Glomerular visceral epithelial cell (primary cell): ENCODE results near the gene OXA1L.
A peak's percentile ranks its signal among the peaks of the same experiment; 100 is the strongest.
"Not testable (repeated sequence)": the region's sequence is repeated elsewhere in the genome, so short reads cannot be mapped to it uniquely, and the experiment has no call there.

Experiments used
- DNase-seq: peaks from one replicate; pipeline ENCODE4 v3.0.0-alpha.2; 2016; ENCODE audit errors: extremely low spot score

OXA1L gene

DNA sequence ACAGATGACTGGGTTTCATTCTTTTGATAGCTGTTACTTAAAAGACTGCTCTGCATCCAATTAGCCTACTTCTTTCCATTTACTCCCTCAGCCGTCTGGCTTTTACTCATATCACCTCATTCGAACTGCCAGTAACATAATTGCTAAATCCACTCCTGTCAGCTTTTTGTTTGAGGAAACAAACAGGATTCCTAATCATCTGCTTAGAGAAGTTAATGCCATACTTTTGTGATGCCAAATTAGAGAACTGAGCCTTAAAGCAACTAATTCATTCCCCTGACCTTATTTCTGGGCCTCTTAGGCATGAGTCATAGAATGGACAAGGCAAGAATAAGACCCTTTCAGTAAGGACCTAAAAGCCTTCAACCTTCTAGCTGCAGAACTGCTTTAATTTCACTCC, 2.9 kb downstream of the OXA1L start:
- no peak for DNase-seq

DNA sequence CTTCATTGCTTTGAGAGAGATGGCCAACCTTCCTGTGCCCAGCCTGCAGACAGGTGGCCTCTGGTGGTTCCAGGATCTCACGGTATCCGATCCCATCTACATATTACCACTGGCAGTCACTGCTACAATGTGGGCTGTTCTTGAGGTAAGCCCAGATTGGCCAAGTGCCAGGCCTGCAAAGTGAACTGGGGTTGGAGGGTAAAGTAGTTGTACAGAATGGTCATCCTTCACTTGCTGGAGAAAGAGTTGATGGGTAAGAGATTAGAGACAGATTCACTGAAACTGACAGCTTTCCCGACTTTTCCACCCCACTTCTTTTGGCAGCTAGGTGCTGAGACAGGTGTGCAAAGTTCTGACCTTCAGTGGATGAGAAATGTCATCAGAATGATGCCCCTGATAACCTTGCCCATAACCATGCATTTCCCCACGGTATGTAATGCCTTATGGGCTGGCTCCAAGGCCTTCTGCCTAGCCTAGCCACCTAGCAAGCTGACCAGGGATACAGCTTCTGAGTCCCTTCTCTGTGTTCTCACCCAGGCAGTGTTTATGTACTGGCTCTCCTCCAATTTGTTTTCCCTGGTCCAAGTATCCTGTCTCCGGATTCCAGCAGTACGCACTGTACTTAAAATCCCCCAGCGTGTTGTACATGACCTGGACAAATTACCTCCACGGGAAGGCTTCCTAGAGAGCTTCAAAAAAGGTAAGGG, 4.1 kb downstream of the OXA1L start:
- no peak for DNase-seq

DNA sequence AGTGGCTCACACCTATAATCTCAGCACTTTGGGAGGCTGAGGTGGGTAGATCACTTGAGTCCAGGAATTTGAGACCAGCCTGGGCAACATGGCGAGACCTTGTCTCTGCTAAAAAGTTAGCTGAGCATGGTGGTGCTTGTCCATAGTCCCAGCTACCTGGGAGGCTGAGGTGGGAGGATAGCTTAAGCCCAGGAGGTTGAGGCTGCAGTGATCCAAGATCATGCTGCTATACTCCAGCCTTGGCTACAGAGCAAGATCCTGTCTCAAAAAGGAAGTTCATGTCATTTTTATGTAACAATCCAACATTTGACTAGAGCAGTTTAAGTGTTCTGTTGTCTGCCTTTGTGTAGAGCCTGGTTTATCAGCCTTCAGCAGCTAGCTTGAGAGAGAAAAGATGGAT, 6.2 kb downstream of the OXA1L start:
- no peak for DNase-seq

DNA sequence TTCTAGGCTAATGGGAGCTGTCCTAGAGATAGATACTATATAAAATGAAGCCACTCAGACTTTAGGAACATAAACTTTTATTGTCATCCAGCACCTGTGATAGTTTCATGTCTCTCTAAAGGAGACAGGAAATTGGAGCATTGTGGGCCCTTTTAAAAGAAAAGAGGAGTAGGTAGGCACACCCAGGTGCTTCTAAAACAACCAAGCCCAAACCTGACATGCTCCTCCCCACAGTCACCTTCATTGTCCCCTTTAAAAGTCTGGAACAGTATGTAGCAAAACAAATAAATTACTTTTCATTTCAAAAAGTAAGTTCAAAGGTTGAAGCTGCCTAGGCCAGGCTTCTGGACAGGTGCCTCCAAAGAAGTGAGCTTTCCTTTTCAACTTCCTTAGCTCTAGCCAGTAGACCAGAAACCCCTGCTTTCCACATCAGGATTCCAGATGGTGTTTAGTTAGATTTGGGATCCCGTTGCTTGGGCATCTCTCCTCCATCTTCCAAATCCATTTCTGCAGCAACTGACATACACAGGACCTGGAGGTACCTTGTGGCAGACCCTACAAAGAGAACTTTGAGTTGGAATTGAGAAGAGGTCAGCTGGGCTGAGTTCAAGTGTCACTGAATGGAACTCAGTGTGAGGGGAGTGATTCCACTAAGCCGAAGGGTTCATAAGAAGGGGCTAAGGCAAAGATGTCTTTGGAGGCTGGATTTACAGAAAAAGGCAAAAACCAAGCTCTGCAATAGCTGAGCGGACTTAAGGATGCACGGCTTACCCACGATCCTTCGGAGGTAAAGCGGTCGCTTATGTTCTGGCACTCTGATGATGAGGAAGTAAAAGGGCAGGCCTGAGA, 6.9 kb downstream of the OXA1L start:
- DNase-seq: no peak

DNA sequence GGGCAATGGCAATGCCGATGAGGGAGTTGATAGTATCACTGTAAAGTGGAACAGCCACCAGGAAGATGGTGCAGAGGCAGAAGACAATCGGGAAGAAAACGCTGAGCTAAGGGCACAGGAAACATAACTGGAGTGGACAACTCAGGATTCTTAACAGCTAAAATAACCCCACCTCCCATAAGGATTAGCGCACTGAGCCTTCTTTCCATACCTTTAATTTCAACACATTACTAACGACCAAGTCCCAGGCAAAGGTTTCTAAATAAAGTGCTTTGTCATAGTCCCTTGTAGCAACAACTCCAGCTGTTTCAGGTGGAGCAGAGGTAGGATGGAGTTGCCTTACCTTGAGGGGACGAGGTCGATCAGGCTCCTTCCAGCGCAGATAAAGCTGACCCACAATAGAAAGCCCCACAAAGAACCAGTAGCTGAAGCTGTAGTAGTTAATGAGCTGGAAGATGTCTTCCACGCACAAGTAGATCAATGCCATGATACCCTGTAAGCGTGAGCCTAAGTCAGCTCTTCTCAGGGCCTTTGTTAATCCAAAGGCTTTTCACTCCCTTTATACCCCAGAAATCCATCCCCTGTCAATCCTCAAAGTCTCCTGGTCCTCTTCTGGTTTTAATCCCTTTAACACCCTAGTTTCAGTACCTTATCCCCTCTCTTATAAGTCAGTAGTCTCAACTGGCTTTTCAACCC, 7.7 kb downstream of the OXA1L start:
- DNase-seq: no peak

DNA sequence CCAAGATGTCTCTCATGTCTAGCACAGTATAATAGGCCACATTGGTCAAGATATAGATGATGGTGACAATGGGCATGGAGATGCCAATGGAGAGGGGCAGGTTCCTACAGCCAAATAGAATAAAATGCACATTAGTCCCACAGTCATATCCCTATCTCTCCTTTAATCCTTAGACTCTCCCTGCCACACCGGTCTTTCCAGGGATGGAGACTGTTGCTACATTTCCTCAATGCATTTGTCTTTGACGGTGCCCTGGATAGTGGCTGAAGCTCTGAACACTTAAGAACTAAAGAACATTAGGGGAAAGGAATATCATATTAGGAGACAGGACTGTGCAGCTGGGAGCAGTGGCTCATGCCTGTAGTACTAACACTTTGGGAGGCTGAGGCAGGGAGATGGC, 9.7 kb downstream of the OXA1L start:
- DNase-seq: no peak

DNA sequence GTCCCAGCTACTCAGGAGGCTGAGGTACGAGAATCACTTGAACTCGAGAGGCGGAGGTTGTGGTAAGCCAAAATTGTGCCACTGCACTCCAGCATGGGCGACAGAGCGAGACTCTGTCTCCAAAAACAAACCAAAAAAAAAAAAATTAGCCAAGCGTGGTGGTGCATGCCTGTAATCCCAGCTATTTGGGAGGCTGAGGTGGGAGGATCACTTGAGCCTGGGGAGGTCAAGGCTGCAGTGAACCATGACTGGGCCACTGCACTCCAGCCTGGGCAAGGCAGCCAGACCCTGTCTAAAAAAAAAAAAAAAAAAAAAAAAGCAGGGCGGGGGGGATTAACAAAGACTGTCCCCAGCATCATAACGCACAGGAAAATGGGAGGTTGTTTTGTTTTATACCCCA, 10.4 kb downstream of the OXA1L start:
- not testable (repeated sequence) for DNase-seq

DNA sequence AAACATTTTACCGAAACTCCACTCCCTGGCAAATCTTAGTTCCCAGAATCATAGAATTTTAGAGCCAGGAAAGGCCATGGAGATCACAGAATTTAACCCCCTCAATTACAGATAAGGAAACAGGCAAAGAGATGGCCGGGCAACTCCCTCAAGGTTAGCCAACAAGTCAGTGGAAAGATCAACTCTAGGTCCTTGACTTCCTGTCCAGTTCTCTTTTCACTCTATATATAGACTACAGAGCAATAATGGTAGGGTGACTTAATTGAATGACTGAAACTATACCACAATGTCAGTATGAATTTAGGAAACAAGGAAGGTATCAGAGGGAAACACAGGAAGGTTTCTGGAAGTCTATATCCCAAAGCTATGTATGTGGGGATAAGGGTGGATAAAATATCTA, 11.6 kb downstream of the OXA1L start:
- no peak for DNase-seq

DNA sequence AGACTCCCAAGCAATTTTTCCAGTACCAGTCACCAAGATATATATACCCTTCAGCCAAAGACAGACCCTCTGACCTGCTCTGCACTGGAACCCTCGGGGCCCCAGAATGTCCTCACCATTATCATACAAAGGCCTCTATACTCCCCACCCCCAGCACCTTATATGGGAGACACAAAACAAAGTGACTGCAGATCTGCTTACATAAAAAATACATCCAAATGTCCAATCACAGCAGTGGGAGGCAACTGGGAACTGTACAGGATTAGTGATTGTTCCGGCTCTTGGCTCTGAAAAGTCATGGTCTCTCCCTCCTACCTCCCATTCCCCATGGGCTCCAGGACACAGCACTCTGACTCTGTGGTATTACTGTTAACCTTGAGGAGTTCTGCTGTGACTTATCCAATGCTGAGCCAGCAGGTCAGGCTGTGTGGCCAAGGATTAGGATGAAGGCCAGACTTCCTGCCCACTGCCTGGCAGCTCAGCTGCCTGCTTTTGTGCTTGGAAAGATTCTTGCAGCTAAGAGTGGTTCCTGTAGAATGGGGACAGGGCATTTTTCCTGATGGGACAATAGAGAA, 13.7 kb downstream of the OXA1L start:
- peak; percentile 57 for DNase-seq

DNA sequence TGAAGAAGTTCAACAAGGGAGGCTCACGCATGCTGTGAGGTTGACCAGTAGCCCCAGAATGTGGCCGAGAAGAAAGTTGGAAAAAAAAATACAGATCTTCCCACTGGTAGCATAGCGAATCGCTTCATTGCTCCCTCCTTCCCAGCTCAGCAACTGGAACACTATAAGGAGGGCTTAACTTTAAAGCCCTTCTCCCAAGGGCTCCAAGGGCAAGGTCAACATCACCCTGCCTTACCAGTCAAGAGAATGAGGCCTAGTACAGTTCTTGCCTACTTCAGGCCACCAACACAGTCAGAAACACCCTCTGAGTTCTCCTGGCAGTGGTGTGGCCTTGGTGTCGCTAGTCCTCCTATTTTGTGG, 14.4 kb downstream of the OXA1L start:
- no peak for DNase-seq

DNA sequence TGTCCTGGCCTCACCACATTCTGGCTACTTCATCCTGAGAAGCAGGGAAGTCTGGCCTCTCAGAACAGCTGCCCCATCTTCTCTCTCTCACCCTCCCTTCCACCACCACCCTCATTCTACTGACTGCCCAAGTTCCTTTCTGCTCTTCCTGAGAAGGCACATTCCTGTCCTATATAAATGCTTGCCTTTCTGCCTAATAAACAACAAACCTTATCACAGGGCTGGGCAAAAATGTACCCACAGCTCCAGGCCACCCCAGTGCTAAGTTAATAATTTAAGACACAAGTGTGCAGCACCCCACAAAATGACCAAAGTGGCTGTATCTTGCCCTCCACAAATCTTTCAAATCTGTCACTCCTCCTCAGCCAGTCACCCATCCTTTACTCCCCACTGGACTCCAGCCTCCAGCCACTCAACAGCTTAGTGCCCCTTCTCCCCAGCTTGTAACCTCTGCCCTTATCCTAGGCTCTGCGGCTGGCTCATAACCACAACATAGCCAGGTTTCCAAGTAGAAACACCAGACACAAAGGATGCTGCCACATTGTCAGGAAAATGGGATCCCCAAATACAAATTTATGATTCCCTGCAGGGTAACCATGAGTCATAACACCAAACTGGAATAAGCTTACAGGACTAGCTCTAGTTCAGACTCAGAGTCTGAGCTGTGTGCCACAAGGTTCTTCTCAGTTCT, 15.0 kb downstream of the OXA1L start:
- DNase-seq: peak; percentile 66

DNA sequence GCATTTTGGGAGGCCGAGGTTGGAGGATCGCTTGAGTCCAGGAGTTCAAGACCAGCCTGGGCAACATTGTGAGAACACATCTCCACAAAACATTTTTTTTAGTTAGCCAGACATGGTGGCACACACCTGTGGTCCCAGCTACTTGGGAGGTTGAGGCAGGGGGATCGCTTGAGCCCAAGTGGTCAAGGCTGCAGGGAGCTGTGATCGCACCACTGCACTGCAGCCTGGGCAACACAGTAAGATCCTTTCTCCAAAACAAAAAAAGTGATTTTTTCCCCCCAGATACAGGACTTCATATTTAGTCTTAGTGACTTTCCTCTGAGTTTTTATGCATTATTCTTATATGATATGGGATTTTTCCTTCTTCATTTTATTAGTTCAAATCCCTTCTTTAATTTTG, 20.2 kb downstream of the OXA1L start:
- no peak for DNase-seq

DNA sequence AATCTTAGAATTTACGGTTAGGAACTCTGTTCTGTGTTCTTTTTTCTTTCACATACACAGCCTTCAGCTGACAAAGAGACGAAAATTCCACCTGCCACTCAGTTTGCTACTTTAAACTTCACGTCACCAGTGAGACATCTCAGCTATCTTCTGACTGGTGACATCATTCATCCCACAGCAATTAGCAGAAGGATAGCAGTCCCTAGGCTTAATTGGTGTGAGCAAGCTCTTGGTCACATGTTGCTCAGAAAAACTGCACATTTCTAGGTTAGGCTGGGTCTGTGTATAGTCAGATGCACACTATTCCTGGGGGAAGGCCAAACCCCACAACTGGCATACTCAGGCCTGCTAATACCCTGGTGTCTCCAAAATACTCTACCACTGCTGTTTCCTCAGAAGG, 24.8 kb downstream of the OXA1L start:
- peak; percentile 78 for DNase-seq

DNA sequence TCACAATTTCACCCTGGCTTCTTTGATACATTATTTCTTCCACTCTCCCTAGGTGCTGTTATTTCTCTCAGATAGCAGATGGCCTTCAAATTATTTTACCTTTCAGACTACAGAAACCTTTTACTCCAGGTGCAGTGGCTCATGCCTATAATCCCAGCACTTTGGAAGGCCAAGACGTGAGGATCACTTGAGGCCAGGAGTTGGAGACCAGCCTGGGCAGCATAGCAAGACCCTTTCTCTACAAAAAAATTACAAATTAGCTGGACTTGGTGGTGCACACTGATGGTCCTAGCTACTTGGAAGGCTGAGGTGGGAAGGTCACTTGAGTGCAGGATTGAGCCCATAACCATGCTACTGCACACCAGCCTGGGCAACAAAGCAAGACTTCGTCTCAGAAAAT, 25.7 kb downstream of the OXA1L start:
- no peak for DNase-seq

DNA sequence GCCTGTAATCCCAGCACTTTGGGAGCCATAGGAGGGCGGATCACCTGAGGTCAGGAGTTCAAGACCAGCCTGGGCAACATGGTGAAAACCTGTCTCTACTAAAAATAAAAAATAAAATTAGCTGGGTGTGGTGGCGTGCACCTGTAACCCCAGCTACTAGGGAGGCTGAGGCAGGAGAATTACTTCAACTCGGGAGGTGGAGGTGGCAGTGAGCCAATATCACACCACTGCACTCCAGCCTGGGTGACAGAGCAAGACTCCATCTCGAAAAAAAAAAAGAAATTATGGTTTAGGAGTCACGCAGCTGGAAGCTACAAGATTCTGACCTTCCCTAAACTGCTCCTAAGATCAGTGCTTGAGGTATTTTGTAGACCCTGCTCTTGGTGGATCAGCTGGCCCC, 27.1 kb downstream of the OXA1L start:
- peak; percentile 40 for DNase-seq

DNA sequence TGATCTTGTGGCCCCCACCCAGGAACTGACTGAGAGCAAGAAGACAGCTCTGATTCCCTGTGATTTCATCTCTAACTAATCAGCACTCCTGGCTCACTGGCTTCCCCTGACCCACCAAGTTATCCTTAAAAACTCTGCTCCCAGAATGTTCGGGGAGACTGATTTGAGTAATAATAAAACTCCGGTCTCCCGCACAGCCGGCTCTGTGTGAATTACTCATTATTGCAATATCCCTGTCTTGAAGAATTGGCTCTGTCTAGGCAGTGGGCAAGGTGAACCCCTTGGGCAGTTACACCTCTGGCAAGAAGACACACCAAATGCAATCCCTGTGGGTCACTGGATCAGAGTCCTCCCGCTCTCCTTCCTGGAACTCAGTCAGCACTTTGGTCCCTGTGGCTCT, 27.5 kb downstream of the OXA1L start:
- DNase-seq: peak; percentile 80

DNA sequence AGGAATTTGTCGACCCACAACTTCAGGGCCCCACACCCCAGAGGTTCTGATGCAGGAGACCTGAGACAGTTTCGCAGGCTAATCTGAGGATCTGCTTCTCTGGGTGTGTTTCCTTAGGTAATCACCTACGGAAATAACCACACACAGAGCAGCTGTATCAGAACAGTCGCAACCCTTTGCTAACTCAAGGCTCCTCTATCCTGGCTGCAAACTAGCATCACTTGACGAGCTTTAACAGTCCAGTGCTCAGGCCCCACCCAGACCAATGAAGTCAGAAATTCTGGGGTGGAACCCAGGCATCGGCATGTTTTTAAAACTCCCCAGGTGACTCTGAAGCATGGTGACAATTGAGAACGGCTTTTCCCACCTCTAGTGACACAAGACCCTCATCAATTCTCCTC, 28.1 kb downstream of the OXA1L start:
- peak; percentile 59 for DNase-seq

DNA sequence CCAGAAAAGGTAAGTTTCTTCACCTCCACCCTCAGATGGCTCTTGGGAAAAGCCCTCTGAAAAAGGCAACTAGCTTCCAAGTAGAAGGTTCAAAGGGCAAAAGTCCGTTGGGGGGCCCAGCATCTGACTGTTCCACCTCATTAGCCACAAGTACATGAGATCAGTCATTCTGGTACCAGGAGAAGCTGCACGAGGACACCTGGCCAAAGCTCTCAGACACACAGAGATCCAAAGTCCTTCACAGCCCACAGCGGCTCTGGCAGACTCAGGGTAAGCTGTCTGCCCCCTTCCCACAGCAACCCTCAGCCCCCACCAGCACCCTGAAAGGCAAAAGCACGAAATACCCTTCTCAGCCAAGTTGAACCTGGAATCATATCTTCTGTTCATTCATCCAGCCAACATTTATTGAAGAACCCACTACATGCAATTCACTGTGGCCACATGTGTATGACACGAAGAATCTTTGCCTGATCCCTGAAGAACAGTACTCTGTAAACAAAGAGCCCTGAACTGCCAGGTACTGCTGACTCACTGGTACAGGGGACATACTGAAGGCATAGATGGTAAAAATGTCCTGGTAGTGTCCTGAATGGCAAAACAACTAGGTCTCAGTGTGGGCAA, 29.7 kb downstream of the OXA1L start:
- DNase-seq: peak; percentile 26

DNA sequence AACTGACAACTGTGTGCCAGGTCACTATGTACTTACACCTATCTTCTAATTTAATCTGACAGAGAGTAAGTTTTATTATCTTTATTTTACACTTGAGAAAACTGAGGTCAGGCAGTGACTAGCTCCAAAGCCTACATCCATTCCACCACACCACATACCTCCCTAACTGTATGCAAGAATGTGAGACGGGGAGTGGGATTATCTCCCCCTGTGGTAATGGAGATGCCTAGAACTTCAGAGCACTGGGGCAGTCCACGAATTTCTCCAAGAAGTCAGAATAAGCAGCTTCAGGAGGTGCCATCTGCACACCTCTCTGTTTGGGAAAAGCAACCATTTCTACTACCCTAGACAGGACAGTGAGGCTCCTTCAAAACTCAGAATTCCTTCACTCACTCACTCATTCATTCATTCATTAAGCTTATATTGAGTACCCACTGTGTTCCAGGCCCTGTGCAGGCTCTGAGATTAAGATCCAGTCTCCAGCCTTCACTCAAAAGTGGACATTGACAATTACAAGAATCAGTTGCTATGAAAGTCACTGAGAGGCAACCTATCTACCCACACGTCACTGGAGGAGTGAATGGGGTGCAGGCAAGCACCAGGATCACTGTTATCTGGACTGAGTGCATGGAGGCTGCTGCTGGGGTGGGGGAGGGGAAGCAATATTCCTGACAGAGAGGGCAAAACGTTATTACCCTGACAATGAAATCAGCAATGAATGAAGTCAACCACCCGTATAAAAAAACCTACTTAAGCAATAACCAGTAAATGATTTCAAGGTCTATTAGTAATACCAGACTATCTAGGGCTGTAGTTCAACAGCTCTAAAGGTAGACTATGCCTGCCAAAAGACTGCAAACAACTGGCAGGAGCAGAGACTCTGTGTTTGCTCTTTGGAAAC, 30.8 kb downstream of the OXA1L start:
- DNase-seq: peak; percentile 63

DNA sequence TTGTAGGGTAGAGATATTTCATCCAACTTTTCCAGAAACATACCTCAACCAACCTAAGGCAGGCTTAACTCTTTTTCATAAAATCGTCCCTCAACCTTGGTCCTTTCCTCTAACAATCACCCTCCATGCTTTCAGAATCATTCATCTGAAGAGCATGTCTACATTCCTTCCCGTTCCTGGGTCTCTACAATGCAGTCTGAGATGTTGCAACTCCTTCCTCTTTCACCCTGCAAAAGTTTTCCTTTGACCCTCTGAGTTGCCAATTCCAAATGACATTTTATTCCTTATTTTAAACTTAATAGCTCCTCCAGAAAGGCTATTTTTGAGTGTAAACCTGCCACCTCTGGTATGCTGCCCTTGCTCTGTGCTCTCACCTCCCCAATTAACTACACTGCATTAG, 32.0 kb downstream of the OXA1L start:
- DNase-seq: no peak
